ENCODE data around the gene CDH24.
A peak's percentile ranks its signal among the peaks of the same experiment; 100 is the strongest.

The CDH24 gene

GRCh38 chr14:23056956-23057756 is at the start of gene CDH24:
TSS of gene CDH24 (minus strand) at chr14:23057520. CDS start at chr14:23055733, 1,787 bp downstream.
- peak; percentile 50 to 74 for DNase-seq (ENCODE audit: low read depth in 2 of 2)
- H3K4me3 ChIP-seq (replicated peaks in 1 of 2; ENCODE audit: low read depth in 2 of 2, low read length in 2 of 2), result peak within 1 kb of the TSS; percentile 51 to 54
- no peak for TF ChIP-seq CTCF (IDR thresholded peaks at IDR 0.05; ENCODE audit: low read depth, low read length)

GRCh38 chr14:23106747-23107045 is 49.4 kb upstream of the CDH24 start:
- no peak for DNase-seq (ENCODE audit: low read depth in 2 of 2)
- H3K4me3 ChIP-seq (replicated peaks in 1 of 2; ENCODE audit: low read depth in 2 of 2, low read length in 2 of 2), result no peak overlapping the region
- no peak for TF ChIP-seq CTCF (IDR thresholded peaks at IDR 0.05; ENCODE audit: low read depth, low read length)

- no peak for DNase-seq (ENCODE audit: low read depth in 2 of 2)
- TF ChIP-seq CTCF (IDR thresholded peaks at IDR 0.05; ENCODE audit: low read depth, low read length), result no peak
Observed at GRCh38 chr14:23105348-23105824, 48.1 kb upstream of the CDH24 start.

GRCh38 chr14:23104591-23105347 is 47.4 kb upstream of the CDH24 start, which contains the start of gene CIROP:
TSS of gene CIROP (minus strand) at chr14:23104989. CDS start at chr14:23104920, 69 bp downstream.
- H3K4me3 ChIP-seq (replicated peaks in 1 of 2; ENCODE audit: low read depth in 2 of 2, low read length in 2 of 2), result no peak within 1 kb of the TSS
- no peak for TF ChIP-seq CTCF (IDR thresholded peaks at IDR 0.05; ENCODE audit: low read depth, low read length)
- peak in 1 of 2 donors; percentile 30 for DNase-seq (ENCODE audit: low read depth in 2 of 2)

More at GRCh38 chr14:23105348-23105824, 48.1 kb upstream of the CDH24 start:
- no peak overlapping the region for H3K4me3 ChIP-seq (replicated peaks in 1 of 2; ENCODE audit: low read depth in 2 of 2, low read length in 2 of 2)

GRCh38 chr14:23104070-23104590 is 46.8 kb upstream of the CDH24 start:
- TF ChIP-seq CTCF (IDR thresholded peaks at IDR 0.05; ENCODE audit: low read depth, low read length), result no peak
- H3K4me3 ChIP-seq (replicated peaks in 1 of 2; ENCODE audit: low read depth in 2 of 2, low read length in 2 of 2), result no peak overlapping the region
- DNase-seq (ENCODE audit: low read depth in 2 of 2), result no peak

DNA sequence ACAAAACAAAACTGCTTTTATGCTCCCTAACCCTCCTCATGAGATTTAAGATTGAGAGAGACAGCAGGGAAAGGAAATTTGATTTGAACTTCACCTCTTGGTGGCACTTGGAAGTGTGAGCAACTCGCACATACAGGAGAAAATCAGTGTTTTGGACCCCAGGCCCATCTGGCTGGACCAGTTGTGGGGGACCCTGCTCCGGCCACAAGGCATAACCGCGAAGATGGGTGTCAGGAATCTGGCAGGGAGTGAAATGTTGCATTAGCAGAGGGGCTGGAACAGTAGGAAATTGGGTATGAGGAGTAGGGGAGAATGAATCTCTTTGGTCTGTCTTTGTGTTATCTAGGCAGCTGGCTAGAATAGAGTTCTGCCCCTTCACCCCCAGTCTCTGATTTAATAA is 46.3 kb upstream of the CDH24 start:
- no peak overlapping the region for H3K4me3 ChIP-seq (replicated peaks in 1 of 2; ENCODE audit: low read depth in 2 of 2, low read length in 2 of 2)
- no peak for DNase-seq (ENCODE audit: low read depth in 2 of 2)
- TF ChIP-seq CTCF (IDR thresholded peaks at IDR 0.05; ENCODE audit: low read depth, low read length), result no peak

All from cardiac fibroblast (primary cell).